ENCODE measurements around the gene FBXO48. TPM values are rescaled to one million over a fixed set of nuclear protein-coding genes. Genes with fewer than 3 reads are reported as not detected.

The FBXO48 gene
- total RNA-seq, 2 donors from 2014 or later, result 0.41 to 0.56 TPM

DNA sequence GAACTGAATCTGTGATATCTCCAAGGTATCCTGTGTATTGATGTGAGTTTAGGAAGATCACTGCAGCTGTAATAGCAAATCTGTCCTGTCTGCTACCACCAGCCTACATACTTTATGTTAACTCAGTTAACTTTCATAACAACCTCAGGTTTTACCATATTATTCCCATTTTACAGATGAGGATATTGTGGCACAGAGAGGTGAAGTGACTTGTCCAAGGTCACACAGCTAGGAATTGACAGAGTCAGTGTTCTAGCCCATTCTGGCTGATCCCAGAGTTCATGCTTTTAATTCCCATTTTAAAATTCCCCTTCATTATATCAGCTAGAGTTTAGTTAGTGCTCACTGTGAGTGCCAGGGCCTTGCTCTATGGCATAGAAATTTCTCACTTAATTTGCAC is 52.6 kb downstream of the FBXO48 start:
- no peaks in the 10 kb centered on the region for H3K9me3 ChIP-seq
- TF ChIP-seq, protein P1, sequence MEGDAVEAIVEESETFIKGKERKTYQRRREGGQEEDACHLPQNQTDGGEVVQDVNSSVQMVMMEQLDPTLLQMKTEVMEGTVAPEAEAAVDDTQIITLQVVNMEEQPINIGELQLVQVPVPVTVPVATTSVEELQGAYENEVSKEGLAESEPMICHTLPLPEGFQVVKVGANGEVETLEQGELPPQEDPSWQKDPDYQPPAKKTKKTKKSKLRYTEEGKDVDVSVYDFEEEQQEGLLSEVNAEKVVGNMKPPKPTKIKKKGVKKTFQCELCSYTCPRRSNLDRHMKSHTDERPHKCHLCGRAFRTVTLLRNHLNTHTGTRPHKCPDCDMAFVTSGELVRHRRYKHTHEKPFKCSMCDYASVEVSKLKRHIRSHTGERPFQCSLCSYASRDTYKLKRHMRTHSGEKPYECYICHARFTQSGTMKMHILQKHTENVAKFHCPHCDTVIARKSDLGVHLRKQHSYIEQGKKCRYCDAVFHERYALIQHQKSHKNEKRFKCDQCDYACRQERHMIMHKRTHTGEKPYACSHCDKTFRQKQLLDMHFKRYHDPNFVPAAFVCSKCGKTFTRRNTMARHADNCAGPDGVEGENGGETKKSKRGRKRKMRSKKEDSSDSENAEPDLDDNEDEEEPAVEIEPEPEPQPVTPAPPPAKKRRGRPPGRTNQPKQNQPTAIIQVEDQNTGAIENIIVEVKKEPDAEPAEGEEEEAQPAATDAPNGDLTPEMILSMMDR (IDR thresholded peaks at IDR 0.05), result no peak
- no peaks in the 10 kb centered on the region for H3K27me3 ChIP-seq (replicated peaks; ENCODE audit: insufficient read depth)
- no peak for ATAC-seq (ENCODE audit: insufficient number of reproducible peaks, low FRiP score, low read depth)
- no peak overlapping the region for H3K4me3 ChIP-seq
- H3K27ac ChIP-seq, result no peak overlapping the region
- no peaks in the 10 kb centered on the region for H3K36me3 ChIP-seq
- H3K4me1 ChIP-seq (ENCODE audit: control insufficient read depth in 1 of 2, low read depth in 2 of 2), result no peaks in the 10 kb centered on the region
- DNase-seq (ENCODE audit: low spot score), result no peak

DNA sequence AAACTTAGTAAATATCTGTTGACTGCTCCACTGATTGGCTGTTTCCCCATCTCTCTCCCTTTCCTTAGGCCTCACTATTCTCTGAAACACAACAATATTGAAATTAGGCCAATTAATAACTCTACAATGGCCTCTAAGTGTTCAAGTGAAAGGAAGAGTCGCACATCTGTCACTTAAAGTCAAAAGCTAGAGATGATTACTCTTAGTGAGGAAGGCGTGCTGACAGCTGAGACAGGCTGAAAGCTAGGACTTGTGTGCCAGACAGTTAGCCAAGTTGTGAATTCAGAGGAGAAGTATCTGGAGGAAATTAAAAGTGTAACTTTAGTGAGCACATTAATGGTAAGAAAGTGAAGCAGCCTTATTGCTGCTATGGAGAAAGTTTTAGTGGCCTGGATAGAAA is 53.6 kb downstream of the FBXO48 start:
- ATAC-seq (ENCODE audit: insufficient number of reproducible peaks, low FRiP score, low read depth) (no peak), DNase-seq (ENCODE audit: low spot score) (no peak)
- Histone ChIP-seq H3K4me1 (ENCODE audit: control insufficient read depth in 1 of 2, low read depth in 2 of 2) (no peaks in the 10 kb centered on the region), H3K9me3 (no peaks in the 10 kb centered on the region), H3K27ac (no peak overlapping the region), H3K4me3 (no peak overlapping the region), H3K36me3 (no peaks in the 10 kb centered on the region), H3K27me3 (replicated peaks; ENCODE audit: insufficient read depth) (no peaks in the 10 kb centered on the region)
- TF ChIP-seq, protein P1 (IDR thresholded peaks at IDR 0.05), result no peak

DNA sequence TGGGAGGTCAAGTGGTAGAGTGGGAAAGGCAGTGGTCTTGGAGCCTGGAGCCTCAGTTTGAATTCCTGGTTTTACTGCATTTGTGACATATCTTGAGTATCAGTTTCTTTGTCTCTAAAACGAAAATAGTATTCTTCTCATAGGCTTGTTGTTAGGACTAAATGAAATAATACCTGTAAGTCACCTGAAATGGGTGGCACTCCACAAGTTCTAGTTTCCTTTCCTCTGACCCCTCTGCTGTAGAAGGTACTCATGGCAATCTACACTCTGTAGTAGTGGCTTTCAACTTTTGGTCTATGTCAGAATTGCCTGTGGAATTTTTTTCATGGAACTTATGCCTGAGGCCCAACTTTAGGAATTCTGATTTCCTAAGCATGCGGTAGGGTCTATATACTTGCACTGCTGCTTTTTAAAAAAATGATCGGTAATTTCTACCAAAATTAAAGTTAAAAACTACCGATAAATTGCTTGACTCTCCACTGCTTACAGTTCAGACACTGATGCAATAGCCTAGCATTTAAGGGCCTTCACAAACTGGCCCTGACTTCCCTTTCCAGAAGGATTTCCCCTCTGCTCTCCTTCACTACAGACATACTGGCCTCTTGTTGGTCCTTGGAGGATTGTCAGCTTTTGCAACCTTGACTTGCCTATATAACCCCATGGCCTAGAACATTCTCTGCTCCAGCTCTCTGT is 54.8 kb downstream of the FBXO48 start:
- TF ChIP-seq, protein P1 (IDR thresholded peaks at IDR 0.05), result no peak
- no peaks in the 10 kb centered on the region for H3K4me1 ChIP-seq (ENCODE audit: control insufficient read depth in 1 of 2, low read depth in 2 of 2)

DNA sequence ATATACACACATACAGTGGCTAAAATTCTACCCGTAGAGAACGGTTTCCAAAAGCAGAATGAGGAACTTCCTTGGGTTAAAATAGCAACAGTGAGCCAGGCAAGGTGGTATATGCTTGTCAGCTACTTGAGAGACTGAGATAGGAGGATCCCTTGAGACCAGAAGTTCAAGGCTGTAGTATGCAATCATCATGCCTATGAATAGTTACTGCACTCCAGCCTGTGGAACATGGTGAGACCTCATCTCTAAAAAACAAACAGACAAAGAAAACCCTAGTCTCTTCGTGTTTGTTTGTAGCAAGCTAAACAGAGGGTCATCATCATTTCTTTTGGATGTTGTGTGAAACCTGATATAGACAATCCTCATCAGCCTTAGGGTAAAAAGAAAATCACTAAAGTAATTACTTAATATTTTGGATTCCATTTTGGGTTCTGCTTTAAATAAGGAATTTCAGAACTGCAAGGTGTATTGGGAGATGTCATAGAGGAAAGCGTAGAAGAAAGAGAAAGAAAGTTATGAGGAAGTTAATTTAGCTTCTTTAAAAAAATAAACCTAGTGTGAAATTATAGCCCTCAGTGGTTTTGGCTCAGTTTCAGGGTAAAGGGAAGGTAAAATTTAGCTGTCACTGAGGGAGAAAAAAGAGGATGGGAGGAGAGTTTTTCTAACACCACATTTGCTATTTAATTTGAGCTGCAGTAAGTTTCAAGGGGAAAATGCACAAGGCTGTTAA is 55.5 kb downstream of the FBXO48 start:
- TF ChIP-seq, protein P1 (IDR thresholded peaks at IDR 0.05), result no peak
- Histone ChIP-seq H3K27ac (no peak overlapping the region), H3K36me3 (no peaks in the 10 kb centered on the region), H3K9me3 (no peaks in the 10 kb centered on the region), H3K4me3 (no peak overlapping the region), H3K27me3 (replicated peaks; ENCODE audit: insufficient read depth) (no peaks in the 10 kb centered on the region), H3K4me1 (ENCODE audit: control insufficient read depth in 1 of 2, low read depth in 2 of 2) (no peaks in the 10 kb centered on the region)
- no peak for ATAC-seq (ENCODE audit: insufficient number of reproducible peaks, low FRiP score, low read depth)
- DNase-seq (ENCODE audit: low spot score), result no peak

More for the DNA sequence above, 54.8 kb downstream of the FBXO48 start:
- H3K27ac ChIP-seq, result no peak overlapping the region
- DNase-seq (ENCODE audit: low spot score) (no peak), ATAC-seq (ENCODE audit: insufficient number of reproducible peaks, low FRiP score, low read depth) (no peak)
- no peaks in the 10 kb centered on the region for H3K9me3 ChIP-seq
- H3K4me3 ChIP-seq, result no peak overlapping the region
- no peaks in the 10 kb centered on the region for H3K36me3 ChIP-seq
- no peaks in the 10 kb centered on the region for H3K27me3 ChIP-seq (replicated peaks; ENCODE audit: insufficient read depth)

Other genes with a start within 250 kb of the FBXO48 start
- gene PPP3R1, start 214.8 kb downstream of the FBXO48 start, total RNA-seq, result 10 to 100 TPM; 27.1 to 39.3 TPM
- gene CNRIP1, start 147.3 kb downstream of the FBXO48 start, total RNA-seq, result 10 to 100 TPM; 39.7 to 45.6 TPM
- 10 to 100 TPM; 16.2 to 20.7 TPM for gene PLEK, start 102.0 kb downstream of the FBXO48 start, total RNA-seq
- 1 to 10 TPM; 4.9 to 5.8 TPM for gene APLF, start 291 bp upstream of the FBXO48 start, total RNA-seq
- not detected for gene PROKR1, start 176.3 kb upstream of the FBXO48 start, total RNA-seq

Data from thoracic aorta (tissue), 2 donors.